ENCODE data around the gene KCNV2. TPM values are rescaled to one million over a fixed set of nuclear protein-coding genes. Genes with fewer than 3 reads are reported as not detected.

The KCNV2 gene
- total RNA-seq, 1 donor from 2014 or later, result not detected

DNA sequence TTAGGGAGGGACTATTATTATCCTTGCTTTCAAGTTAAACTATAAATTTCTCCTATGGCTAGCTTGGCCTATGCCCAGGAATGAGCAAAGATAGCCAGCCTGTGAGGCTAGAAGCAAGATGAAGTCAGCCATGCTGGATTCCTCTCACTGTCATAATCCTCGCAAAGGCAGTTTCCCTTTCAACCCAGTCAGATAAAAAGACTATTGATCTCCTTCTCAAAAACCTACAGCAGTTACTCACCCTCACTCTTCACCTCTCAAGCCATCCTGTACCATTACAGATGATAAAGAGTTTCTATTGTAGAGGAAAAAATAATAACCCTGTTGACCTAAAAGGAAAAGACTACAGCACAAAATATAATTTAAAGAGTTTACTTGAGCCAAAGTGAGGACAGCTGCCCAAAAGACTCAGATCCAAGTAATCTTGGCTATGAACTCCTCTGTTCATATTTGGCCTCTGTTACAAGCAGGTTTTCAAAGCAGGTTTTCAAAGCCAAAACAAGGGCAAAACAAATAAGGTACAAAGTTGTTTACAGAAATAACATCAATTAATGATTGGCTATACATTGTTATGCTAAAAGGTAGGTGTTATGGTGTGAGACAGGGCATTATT lies 41.7 kb downstream of the KCNV2 start:
- H3K9me3 Mint-ChIP-seq (ENCODE audit: unreplicated experiment), result no peaks in the 10 kb centered on the region
- no peak for DNase-seq
- H3K36me3 Mint-ChIP-seq (ENCODE audit: unreplicated experiment), result no peaks in the 10 kb centered on the region
- H3K4me3 Mint-ChIP-seq (ENCODE audit: unreplicated experiment), result no peak overlapping the region
- no peak overlapping the region for H3K27ac Mint-ChIP-seq (ENCODE audit: unreplicated experiment)
- TF ChIP-seq, protein P1, sequence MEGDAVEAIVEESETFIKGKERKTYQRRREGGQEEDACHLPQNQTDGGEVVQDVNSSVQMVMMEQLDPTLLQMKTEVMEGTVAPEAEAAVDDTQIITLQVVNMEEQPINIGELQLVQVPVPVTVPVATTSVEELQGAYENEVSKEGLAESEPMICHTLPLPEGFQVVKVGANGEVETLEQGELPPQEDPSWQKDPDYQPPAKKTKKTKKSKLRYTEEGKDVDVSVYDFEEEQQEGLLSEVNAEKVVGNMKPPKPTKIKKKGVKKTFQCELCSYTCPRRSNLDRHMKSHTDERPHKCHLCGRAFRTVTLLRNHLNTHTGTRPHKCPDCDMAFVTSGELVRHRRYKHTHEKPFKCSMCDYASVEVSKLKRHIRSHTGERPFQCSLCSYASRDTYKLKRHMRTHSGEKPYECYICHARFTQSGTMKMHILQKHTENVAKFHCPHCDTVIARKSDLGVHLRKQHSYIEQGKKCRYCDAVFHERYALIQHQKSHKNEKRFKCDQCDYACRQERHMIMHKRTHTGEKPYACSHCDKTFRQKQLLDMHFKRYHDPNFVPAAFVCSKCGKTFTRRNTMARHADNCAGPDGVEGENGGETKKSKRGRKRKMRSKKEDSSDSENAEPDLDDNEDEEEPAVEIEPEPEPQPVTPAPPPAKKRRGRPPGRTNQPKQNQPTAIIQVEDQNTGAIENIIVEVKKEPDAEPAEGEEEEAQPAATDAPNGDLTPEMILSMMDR (IDR thresholded peaks at IDR 0.05; ENCODE audit: partially characterized antibody, unreplicated experiment), result no peak
- H3K27me3 Mint-ChIP-seq (ENCODE audit: unreplicated experiment), result no peaks in the 10 kb centered on the region
- H3K4me1 Mint-ChIP-seq (ENCODE audit: low read depth, unreplicated experiment), result no peaks in the 10 kb centered on the region

DNA sequence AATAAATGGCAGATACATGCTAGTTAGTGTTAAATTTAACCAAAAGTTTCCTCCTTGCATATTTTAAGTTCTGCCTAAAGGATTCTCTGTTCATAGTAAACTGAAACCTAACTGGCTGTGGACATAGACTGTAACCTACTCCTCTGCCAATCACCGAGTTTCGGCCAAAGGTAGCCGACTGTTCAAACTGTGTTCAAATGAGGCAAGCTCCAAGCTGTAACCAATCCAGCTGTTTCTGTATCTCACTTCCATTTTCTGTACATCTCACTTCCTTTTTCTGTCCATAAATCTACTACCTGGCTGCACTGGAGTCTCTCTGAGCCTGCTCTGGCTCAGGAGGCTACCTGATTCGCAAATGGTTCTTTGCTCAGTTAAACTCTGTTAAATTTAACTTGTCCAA lies 44.1 kb downstream of the KCNV2 start:
- H3K36me3 Mint-ChIP-seq (ENCODE audit: unreplicated experiment), result no peaks in the 10 kb centered on the region
- no peaks in the 10 kb centered on the region for H3K4me1 Mint-ChIP-seq (ENCODE audit: low read depth, unreplicated experiment)
- no peak overlapping the region for H3K27ac Mint-ChIP-seq (ENCODE audit: unreplicated experiment)
- H3K27me3 Mint-ChIP-seq (ENCODE audit: unreplicated experiment), result no peaks in the 10 kb centered on the region
- no peak for DNase-seq
- TF ChIP-seq, protein P1 (IDR thresholded peaks at IDR 0.05; ENCODE audit: partially characterized antibody, unreplicated experiment), result no peak
- H3K4me3 Mint-ChIP-seq (ENCODE audit: unreplicated experiment), result no peak overlapping the region
- H3K9me3 Mint-ChIP-seq (ENCODE audit: unreplicated experiment), result no peaks in the 10 kb centered on the region

DNA sequence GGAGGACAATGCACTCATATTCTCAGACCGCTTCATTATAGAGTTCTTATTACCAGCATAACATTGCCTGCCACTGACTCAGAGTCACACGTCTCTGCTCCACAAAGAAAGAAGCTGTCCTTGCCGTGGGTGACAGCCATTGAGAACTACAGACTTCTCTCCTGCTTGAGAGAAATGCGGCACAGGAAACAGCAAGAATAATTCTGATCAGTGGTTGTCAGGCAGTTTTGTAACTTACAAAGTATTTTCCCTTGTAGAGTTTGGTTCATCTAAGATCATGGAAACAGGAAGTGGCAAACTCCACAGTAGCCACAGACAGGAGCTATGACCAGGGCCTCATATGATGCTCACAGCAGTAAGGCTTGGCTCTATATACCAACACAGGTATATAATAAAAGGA lies 47.0 kb downstream of the KCNV2 start:
- Mint-ChIP-seq H3K4me1 (ENCODE audit: low read depth, unreplicated experiment) (no peaks in the 10 kb centered on the region), H3K36me3 (ENCODE audit: unreplicated experiment) (peaks cover 6% of the 10 kb centered on the region), H3K27me3 (ENCODE audit: unreplicated experiment) (no peaks in the 10 kb centered on the region), H3K9me3 (ENCODE audit: unreplicated experiment) (no peaks in the 10 kb centered on the region), H3K27ac (ENCODE audit: unreplicated experiment) (no peak overlapping the region), H3K4me3 (ENCODE audit: unreplicated experiment) (no peak overlapping the region)
- DNase-seq, result no peak
- TF ChIP-seq, protein P1 (IDR thresholded peaks at IDR 0.05; ENCODE audit: partially characterized antibody, unreplicated experiment), result no peak

DNA sequence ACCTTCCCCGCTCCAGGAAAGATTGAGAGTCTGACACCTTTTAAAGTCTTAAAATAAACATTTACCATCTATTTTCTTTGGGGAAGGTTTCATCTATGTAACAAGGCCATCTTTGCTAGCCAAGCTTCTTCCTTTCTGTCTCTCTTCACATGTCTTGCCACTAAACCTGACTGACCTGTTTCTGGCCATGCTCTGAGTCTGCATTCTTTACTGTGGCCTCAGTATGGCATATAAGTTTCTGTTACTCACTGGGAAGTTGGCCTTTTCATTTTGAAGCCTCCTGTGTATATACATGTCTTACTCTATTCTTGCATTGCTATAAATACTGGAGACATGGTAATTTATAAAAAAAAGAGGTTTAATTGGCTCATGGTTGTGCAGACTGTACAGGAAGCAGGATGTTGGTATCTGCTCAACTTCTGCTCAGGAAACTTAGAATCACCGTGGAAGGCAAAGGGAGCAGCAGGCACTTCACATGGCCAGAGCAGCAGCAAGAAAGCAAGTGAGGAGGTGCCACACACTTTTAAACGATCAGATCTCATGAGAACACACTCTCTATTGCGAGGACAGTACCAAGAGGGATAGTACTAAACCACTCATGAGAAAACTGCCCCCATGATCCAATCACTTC lies 48.1 kb downstream of the KCNV2 start:
- Mint-ChIP-seq H3K4me3 (ENCODE audit: unreplicated experiment) (no peak overlapping the region), H3K27me3 (ENCODE audit: unreplicated experiment) (no peaks in the 10 kb centered on the region), H3K27ac (ENCODE audit: unreplicated experiment) (no peak overlapping the region), H3K4me1 (ENCODE audit: low read depth, unreplicated experiment) (no peaks in the 10 kb centered on the region), H3K36me3 (ENCODE audit: unreplicated experiment) (peaks cover 6% of the 10 kb centered on the region), H3K9me3 (ENCODE audit: unreplicated experiment) (no peaks in the 10 kb centered on the region)
- DNase-seq, result no peak
- TF ChIP-seq, protein P1 (IDR thresholded peaks at IDR 0.05; ENCODE audit: partially characterized antibody, unreplicated experiment), result no peak

Measured in glutamatergic neuron (in vitro differentiated cells).